Renal cortex interstitium (tissue), 11 donors: Measurements from ENCODE around the gene MTSS2. TPM values are rescaled to one million over a fixed set of nuclear protein-coding genes. Genes with fewer than 3 reads are reported as not detected.
"Not testable (repeated sequence)": the region's sequence is repeated elsewhere in the genome, so short reads cannot be mapped to it uniquely, and the experiment has no call there.

Experiments used
- DNase-seq, 11 donors: peaks; one replicate each; pipeline ENCODE4 v3.0.0-alpha.2; 2013; ENCODE audit warnings: low read depth in 9 of 11, low spot score in 4 of 11; ENCODE audit errors: extremely low read depth in 1 of 11
- polyA plus RNA-seq, 3 donors: library from polyadenylated mRNA; unstranded; fragments of 120-200 nt; gene quantifications; one replicate each; pipeline ENCODE4 v1.2.1, GENCODE V29; 2013; ENCODE audit not compliant: insufficient read length in 3 of 3

Gene MTSS2
- polyA plus RNA-seq, 3 donors = 37.5 to 54.8 (median 40.7) TPM

GRCh38 chr16:70648606-70649005, 37.2 kb downstream of the MTSS2 start:
- DNase-seq = no peak

GRCh38 chr16:70647441-70648359, 38.2 kb downstream of the MTSS2 start:
- no peak for DNase-seq

GRCh38 chr16:70646260-70647241, 39.3 kb downstream of the MTSS2 start, which contains the start of gene IL34:
IL34 (plus strand) TSS chr16:70646559; CDS start chr16:70646948, 389 bp downstream.
- no peak for DNase-seq

GRCh38 chr16:70644763-70645597, 40.9 kb downstream of the MTSS2 start:
- DNase-seq = no peak

- DNase-seq = not testable (repeated sequence)
Measured at GRCh38 chr16:70643264-70643663, 42.6 kb downstream of the MTSS2 start.

GRCh38 chr16:70642633-70643032, 43.2 kb downstream of the MTSS2 start:
- DNase-seq = no peak

- DNase-seq = no peak
Measured at GRCh38 chr16:70638814-70639792, 46.8 kb downstream of the MTSS2 start.

Other genes with a start within 250 kb of the MTSS2 start
- gene ST3GAL2, start 247.0 kb downstream of the MTSS2 start, polyA plus RNA-seq = 10 to 100 TPM; 24.8 to 34.1 (median 27.4) TPM
- gene FCSK, start 231.5 kb downstream of the MTSS2 start, polyA plus RNA-seq = 10 to 100 TPM; 13.5 to 21.1 (median 15.2) TPM
- 10 to 100 TPM; 63.4 to 76.0 (median 70.9) TPM for gene COG4, start 162.5 kb downstream of the MTSS2 start, polyA plus RNA-seq
- 100 to 1,000 TPM; 367 to 388 (median 382) TPM for gene SF3B3, start 162.2 kb downstream of the MTSS2 start, polyA plus RNA-seq
- gene IL34, start 39.5 kb downstream of the MTSS2 start, polyA plus RNA-seq = 1 to 10 TPM; 1.3 to 1.5 (median 1.5) TPM
- gene VAC14, start 115.1 kb upstream of the MTSS2 start, polyA plus RNA-seq = 10 to 100 TPM; 38.3 to 44.0 (median 44.0) TPM